GM21526 (cell line): ENCODE measurements around the gene MRPL40.
A peak's percentile ranks its signal among the peaks of the same experiment; 100 is the strongest.

Source experiments
- ATAC-seq: cut with Tn5 transposase; IDR thresholded peaks from one replicate; pipeline ENCODE4 v1.9.1; 2021; ENCODE audit warnings: moderate library complexity; ENCODE audit not compliant: unreplicated experiment, low FRiP score

Gene MRPL40

DNA sequence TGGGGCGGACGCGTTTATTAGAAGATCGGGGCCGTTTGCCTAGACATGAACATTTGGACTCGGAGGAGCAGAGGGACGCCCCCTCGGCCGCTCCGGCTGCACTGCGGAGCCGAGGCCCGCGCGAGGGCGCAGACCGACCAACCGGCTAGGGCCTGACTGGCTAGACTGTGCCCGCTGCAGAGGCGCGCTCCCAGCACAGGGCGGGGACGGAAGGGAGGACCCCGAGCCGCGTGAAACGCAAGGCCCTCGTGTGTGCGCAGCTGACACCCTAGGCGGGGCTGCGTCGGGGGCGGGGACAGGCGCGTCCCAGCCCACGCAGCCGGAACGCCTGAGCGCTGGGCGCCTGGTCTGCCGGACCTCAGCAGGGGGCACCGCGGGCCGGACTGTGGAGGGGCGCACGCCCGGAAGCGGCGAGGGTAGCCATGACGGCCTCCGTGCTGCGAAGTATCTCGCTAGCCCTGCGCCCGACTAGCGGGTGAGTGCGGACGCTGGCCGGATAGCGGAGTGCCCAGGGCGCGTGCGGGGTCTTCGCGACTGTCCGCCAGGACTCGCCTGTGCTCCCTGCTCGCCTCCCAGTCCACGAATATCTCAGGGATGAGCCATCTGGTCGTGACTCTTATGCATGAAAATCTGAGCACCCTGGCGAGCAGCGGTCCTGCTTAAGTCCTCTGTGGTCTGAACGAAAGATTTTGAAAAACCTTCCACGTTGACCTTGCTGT lies at the start of gene MRPL40:
MRPL40 (plus strand) TSS at position 413 of the 719 bp plus-strand sequence; CDS start at position 423, 10 bp downstream.
- peak; percentile 67 for ATAC-seq

DNA sequence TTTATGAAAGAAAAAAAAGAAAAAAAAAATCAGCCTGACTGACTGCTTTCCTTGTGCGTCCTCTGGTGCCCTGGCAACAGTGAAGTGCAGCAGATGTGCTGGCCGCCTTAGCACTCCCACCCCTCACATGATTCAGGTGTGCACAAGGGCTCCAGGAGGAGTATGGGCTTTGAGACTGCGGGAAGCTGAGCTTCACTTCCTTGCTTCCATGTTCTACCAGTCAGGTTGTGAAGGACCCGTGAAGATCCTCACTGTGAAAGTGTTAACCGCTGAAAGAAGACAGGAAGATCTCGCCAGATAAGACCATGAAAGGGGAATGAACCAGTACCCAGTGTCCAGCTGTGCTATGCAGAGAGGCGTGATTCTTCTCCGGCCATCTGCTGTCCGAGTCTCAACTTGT lies 49.1 kb upstream of the MRPL40 start:
- ATAC-seq = no peak

DNA sequence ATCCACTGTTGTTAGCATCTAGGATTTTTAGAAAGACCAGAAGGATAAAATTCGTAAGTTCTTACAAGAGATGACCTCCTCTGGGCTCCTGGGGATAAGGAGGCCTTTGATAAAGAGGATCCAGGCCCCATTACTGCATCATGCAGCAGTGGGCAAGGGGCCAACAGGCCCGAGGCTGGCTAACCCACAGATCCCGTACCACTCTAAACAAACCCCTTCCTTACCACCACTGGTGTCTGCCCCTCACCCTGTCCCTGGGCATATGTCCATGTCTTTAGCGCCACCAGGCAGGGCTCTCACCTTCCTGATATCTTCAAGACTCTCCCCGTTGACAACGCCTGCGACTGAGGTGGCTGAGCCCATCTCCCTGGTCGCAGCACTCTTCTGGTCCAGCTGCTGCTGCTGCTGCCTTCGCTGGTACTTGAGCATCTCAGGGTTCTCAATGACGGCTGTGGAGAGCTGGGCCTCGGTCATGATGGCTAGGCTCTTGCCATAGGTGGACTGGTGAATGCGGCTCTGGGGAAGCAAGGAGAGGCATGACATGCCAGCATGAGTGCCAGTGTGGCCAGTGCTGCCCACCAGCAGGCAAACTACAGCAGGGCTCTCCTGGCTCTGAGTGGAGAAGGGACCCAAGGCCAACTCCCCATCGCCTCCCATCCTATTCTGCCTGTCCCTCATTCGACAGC lies 47.0 kb upstream of the MRPL40 start:
- no peak for ATAC-seq

DNA sequence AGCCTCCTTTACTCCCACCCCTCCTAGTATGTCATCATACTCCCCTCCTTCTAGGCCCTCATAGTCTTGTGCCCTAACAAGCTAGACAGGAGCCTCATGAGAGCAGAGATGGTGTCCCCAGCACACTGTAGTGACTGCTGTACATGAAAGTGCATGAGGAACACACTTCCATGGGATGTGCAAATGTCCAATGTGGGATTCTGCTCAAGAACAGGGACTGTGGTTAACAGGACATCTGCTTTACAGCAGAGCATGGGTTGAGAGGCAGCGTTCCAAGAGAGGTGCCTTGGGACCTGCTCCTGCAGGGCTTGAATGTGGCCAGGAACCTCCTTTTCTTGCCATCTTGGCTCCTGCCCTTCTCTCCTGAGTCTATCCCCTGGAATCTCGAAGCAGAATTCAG lies 46.1 kb upstream of the MRPL40 start:
- ATAC-seq = no peak

DNA sequence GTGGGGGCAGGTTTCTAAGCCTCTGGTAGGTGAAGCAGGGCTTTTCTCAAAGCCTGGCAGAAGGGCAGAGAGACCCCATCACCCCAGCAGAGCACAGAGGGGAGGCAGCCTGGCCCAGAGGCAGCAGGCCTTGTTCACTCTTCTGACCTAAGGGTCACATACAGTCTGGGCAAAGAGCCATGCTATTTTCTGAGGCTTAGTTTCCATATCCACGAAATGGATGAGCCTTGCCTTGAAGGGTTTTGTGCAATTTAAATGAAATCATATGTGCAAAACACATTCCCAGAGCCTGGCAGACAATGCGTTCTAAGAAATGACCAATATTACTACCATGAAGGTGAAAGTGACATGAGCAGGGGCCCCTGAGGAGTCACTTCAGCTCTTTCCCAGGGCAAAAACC lies 45.3 kb upstream of the MRPL40 start:
- no peak for ATAC-seq

DNA sequence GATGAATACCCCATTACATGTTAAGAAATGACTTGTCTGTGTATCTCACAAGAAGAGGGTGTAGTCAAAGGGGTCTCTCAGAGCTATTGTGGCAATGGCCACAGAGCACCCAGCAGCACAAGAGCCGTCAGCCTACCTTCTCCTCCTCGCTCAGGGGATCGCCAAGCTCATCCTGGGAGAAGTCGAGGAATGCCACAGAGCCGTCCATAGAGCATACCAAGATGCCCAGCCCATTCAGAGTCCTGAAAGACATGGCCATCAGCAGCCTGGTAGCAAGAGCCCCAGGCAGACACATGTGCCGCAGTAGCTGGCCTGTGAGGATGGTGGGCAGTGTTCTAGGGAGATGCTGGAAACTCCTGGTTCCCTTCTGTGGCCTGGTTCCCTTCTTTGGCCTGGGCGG lies 44.8 kb upstream of the MRPL40 start:
- no peak for ATAC-seq

DNA sequence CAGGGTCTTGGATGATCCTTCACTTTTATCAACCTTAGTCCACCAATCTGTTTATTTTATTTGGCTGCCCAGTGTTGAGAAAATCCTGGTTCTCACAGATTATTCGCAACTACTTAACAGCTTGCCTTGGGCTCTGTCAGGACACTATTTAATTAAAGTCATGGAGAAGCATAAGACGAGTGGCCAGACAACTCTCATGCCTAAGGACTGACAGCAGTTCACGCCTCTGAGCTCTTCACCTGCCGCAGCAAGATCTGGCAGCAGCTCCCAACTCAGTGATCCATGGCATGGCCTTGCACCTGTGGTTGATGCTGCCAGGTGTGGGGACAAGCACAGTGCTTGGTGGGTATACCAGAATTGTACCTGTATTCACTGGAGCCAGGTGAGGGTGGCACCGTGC lies 38.6 kb upstream of the MRPL40 start:
- ATAC-seq = no peak

DNA sequence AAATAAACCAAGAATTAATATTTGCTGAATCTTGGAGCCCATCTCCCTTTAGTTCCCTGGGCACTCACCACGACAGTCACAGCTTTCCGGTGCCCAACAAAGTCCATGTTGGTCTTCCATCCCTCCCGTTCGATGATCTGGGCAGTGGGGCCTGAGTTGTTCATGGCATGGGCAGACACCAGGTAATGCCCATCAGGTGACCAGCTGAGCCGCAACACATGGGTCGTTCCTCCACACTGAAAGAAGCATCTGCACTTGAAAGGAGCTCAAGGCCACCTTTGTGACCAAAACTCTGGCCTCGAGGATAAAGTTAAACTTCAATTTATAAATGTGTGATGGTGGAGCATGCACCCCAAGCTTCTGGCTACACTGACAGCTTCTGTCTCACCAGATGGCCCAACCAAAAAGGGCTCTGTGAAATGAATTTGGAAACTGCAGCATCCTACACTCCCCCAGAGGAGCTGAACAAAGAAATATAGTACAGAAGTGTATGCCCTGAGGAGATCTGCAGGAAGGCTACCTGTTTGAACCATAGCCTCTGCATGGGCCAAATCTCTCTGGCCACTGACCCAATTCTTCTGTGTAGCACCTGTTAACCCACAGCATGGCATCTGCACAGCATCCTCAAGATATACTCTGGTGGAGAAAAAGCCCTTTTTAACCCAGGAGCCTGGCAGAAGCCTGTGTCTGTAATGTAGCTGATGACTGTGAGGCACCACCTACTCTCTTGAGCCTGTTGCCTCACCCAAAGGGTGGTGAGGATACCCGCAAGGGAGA lies 37.9 kb upstream of the MRPL40 start:
- no peak for ATAC-seq

DNA sequence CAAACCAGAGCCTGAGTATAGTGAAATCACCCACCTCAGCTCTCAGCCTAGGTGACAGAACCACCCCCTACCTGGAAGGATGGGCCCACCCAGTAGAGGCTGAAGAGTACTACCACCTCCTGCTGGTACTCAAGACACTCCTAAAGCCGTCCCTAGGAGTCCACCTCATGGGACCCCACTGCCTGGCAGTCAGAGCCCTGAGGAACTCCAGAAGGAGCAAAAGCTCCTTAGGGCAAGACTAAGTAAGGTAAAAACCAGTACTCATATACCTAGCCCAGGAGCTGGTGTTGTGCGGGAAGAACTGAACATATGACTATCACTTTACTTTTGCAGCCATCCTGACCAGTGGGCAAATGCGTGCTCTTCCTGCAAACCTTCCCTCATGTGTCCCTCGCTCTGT lies 37.1 kb upstream of the MRPL40 start:
- no peak for ATAC-seq

DNA sequence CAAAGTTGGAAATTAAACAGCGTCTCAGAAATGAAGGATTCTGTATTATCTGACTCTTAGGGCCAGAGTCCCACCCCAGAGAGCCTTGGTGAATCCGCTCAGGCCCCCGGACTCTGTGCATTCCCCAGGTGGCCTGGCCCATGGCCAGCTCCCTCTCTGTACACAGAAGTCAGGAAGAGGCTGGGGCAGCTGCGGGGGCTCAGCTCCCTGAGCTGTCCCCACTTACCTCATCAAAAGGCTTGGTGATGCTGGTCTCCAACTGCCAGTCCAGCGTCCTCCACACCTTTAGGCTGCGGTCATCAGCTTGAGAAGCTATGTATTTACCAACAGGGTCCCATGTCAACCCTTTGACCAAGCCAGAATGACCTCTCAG lies 35.8 kb upstream of the MRPL40 start:
- ATAC-seq = no peak

DNA sequence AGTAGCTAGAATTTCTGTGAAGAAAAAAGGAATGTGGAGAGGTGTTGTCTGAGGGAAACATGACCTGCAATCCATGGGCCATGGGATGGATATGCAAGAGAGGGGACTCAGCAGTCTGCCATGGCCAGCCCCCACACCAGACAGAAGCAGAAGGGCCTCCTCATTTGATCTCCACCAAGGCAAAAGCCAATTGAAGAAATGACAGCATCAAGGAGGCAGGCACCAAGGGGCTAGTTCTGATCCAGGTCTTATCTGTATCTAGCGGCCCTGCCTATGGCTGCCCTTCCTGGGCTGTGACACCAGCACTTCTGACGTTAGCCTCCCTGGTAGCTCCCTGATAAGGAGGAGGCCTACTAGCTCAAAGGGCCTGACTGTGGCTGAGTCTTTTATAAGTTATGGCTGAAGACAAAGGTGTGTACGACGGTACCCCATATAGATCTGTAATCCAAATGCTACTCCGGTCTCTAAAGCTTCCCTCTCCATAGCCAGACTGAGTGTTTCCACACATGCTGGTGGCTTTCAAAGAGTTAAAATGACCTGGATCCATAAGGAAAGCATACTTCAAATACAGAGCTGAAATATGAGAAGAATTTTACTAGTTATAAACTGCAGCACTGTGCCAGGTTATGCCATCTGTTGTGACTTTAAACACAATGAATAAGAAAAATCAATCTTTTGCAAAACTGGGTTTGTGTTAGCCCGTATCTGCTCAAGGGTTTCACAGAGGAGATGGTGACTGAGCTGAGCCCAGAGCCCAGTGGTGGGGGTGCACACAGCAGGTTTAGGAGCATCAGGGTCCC lies 35.2 kb upstream of the MRPL40 start:
- ATAC-seq = no peak

DNA sequence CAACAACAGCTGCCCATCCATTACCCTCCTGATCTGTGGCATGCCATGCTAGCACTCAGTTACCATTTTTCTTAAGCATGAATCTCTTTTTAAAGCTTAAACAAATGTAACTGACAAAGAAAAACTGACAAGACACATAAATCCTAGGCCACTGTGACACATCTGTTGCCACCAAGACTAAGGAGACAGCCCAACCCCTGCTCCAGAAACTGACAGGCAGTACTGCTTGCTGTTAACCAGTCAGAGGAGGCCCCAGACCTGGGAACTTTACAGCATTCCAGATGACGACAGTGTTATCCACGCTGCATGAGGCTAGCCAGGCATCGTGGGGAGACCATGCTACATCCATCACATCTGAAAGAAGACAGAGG lies 34.6 kb upstream of the MRPL40 start:
- no peak for ATAC-seq

DNA sequence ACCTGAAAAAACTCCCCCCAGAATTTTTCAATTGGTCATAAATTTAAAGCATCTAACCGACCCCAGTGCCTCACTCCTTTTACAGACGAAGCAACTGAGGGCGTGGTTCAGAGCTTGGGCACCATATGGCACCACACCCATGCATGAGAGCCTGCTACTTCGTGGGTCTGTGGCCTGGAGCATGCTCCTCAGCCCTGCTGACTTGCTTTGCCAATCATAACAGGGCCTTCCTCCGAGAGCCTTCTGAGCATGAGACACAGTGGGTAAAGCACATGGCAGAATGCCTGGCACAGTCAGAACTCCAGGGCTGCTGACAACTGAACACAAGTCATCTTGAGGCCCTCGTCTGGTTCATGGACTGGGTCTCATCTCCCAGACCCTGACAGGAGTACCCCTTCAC lies 34.1 kb upstream of the MRPL40 start:
- ATAC-seq = no peak

DNA sequence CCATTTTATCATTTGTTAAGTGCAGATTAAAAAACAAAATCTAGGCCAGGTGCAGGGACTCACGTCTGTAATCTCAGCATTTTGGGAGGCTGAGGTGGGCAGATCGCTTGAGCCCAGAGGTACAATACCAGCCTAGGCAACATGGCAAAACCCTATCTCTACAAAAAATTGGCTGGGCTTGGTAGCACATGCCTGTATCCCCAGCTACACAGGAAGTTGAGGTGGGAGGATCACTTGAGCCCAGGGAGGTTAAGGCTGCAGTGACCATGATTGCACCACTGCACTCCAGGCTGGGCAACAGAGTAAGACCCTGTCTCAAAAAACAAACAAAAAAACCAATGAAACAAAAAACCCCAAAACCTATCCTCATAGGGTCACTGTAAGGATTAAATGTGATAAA lies 33.7 kb upstream of the MRPL40 start:
- ATAC-seq = no peak

DNA sequence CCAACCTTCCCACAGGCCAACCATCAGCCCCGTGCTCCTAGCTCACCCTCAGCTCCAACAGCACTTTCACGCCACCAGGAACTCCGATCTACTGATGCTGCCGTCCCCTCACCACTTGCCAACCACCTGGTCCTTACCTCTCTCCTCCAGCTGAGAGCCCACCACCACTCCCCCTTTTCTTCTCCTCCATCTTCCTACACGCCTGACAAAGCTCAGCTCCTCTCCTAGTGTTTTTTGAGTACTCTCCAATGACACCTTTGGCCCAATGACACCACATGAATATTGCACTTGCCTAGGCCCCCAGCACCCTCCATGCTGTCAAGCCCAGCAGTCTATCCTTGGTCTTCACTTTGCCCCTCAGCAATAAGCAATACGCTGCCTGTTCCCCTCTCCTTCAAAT lies 31.5 kb upstream of the MRPL40 start:
- no peak for ATAC-seq

DNA sequence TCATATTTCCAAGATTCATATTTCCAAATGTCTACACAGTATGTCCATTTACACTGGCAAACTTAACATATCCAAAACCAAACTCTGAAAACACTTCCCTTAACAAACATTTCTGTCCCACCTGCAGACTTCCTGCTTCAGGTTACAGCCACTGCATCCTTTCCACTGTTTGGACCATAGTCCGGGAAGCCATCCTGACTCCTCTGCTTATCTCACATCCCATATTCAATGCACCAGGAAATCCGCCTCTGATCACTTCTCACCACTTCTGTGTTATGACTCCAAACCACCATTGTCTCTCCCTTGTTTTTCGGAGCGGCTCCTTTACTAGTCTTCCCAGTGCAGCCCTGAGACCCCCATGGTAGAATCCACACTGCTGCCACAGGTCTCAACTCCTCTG lies 30.9 kb upstream of the MRPL40 start:
- ATAC-seq = no peak

DNA sequence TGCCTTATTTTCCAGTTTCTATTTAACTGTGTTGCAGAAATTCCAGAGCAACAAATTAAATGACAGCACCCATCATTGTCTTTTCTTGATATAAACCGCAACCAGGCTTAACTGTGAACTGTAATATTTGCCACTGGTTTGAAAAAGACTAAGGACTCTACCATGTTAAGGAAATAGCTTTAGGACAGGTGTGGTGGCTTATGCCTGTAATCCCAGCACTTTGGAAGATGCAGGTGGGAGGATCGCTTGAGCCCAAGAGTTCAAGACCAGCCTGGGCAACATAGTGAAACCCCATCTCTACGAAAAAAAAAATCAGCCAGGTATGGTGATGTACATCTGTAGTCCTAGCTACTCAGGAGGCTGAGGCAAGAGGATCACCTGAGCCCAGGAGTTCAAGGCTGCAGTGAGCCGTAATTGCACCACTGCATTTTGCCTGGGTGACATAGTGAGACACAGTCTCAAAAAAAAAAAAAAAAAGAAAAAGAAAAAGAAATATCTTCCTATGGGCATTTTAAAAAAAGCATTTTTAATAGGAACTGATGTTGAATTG lies 29.6 kb upstream of the MRPL40 start:
- ATAC-seq = no peak

DNA sequence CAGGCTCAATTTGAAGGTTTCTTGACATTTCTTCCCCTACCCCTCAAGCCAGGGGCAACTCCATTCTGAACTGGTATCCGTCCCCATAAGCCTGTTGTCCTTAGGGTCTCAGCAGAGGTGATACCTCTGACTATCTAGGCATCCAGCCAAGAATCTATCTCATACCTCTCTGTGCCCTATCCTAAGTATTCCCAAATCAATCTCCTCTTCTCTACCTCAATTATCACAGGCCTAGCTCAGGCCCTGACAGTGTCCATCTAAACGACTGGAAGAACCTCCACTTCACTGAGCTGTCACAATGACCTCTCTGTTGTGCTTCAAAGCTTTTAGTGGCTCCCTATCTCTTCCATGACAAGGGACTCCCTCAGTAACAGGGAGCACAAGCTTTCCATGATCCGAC lies 27.7 kb upstream of the MRPL40 start:
- no peak for ATAC-seq

DNA sequence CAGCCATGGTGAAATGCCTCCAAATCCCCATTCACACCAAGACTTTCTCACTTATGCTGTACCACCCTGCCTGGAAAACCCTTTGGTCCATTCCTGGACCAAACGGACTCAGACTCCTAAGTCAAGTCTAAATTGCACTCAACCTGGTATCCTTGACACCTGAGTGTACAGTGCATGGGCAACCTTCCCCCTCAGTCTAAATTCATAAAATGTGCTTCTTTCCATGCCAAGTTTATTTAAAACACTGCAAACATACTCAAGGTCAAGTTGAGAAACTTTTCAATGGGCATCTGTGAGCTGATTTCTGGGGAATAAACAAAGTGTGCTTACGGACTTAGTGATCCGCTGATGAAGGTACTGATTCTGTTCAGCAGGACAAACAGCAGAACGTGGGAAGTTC lies 27.2 kb upstream of the MRPL40 start:
- no peak for ATAC-seq

DNA sequence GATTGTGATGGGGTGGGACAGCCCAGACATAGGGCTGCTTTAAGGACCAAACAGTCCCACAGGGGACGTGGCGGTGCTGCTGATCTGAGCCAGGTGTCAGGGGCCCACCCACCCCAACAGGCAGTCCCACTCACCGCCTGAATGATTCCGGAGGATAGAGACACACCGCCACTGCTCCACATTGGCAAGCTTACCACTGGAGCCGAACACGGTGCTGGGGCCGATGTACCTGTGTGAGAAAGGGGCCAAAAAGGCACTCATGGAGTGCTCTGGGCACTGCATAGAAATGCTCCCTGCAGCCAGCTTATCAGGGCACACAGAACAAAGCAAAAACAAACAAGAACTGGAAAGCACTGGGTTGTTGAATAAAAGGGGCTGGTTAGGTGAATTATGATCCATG lies 26.7 kb upstream of the MRPL40 start:
- no peak for ATAC-seq
